Activated naive CD4-positive, alpha-beta T cell (primary cell): Measurements from ENCODE around the gene PLEKHA8.

Experiments used
- DNase-seq, 4 experiments: peaks; one replicate each; lab custom pipeline; 2025; lab: John Stamatoyannopoulos, UW

PLEKHA8 gene

GRCh38 chr7:30028216-30028748 is at the start of gene PLEKHA8:
Gene PLEKHA8, plus strand, starts transcription at chr7:30028412. Its CDS starts 351 bp downstream, at chr7:30028763.
- peak; percentile 69 to 84 (median 71) for DNase-seq

DNA sequence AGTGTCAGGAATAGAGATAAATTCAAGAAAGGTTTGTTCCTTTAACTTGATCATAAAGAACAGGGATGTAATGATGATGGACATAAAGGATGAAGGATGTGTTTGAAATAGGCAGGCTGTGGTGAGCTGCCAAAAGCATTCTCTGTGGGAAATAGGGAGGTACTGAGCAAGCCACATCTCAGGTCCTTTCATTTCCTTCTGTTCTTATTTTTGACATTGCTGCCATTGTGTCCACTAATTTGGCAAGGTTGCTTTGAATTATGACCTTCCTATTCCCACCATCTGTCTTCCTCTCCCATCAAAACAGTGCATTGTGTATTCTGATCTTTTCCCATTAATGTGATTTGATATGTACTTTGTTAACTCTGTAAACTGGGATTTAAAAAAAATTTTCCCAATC is 48.1 kb upstream of the PLEKHA8 start:
- no peak for DNase-seq

GRCh38 chr7:29987083-29987482 is 41.1 kb upstream of the PLEKHA8 start:
- DNase-seq: no peak

GRCh38 chr7:29987811-29988317 is 40.3 kb upstream of the PLEKHA8 start:
- DNase-seq: no peak

DNA sequence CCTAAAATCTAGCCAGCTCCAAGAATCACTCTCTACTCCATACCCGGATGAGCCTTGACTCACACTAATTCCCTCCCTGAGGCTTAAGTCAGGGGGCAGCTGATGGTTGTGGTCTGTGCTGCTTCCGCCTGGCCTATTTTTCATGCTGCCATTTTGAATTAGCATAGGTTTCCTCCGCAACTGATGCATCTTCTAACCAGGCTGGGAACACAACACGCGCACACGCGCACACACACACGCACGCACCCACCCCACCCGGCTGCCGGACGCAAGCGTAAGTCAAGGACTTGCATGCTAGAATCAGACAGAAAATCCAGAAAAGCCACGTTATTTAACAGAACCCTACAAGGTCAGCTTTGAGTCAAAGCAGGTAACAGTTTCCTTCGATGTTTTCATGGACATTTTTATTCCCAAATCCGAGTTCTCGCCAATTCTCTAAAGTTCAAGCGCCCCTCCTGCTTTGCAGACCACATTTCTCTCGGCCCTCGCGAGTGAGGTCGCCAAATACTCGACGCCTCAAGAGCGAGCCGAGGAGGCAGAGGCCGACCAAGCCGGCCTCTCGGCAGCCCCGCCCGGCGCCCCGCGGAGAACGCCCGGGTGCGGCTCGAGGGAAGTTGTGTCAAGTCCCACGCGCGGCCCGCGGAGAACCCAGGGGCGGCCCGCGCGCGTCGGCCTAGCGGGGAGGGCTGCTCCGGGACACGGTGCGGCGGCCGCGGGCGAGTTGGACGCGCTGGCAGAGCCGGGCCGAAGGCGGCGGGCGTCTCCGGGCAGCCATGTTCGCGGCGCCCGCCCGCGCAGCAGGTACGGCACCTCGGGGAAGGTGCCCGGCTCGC is 39.6 kb upstream of the PLEKHA8 start:
- peak in 1 of 4 experiments; percentile 6 for DNase-seq

DNA sequence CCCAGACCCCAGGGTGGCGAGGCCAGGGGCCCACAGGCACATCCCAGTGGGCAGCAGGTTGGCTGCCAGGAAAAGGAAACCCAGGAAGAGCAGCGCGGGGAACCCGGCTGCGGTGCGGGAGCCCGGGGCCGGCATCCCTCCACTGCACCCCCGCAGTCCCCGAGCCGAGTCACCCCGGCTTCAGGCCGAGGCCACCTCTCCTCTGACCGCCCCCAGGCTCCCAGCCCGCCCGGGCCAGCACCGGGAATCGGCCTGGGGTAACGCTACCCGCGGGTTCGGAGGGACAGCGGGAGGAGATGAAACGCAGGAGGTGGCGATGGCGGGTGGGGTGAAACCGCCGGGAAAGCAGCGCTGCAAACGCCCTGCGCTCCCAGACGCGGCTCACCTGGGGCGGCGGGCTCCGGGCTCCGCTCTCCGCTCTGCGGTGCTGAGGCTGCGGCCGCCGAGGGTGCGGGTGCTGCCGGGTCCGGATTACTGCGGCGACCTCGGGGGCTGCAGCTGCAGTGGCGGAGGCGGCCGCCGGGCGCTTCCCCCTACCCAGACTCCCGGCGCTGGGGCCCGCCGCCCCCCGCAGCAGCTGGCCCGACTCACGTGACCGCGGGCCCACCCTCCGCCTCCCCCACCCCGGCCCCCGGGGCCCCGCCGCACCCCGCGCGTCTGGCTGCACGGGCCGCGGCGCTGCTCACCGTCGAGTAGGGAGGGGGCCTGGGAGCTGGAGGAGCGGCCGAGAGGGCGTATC is 38.8 kb upstream of the PLEKHA8 start, which contains the start of gene SCRN1:
SCRN1 (minus strand) TSS at position 545 of the 739 bp plus-strand sequence. CDS start 20,734 bp downstream, outside the sequence.
- DNase-seq: peak in 1 of 4 experiments; percentile 8

- no peak for DNase-seq
Observed at GRCh38 chr7:29990931-29991330, 37.3 kb upstream of the PLEKHA8 start.

DNA sequence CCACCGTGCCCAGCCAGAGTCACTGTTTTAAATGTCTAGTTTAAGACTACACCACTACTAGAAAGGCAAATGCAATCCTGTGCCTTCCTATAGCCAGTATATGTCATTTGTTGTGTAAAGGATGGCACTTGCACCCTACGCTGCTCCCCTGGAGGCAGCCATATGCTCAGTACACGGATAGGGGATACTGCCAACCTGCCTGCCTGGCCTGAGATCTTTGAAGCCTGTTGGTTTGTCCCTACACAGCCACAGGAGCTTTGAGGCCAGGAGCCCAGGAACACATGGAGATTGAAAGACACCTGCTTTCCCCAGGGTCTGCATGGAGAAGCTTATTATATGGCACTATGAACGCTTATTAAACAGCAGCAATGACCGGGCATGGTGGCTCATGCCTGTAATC is 36.3 kb upstream of the PLEKHA8 start:
- DNase-seq: no peak

GRCh38 chr7:29993140-29993539 is 35.1 kb upstream of the PLEKHA8 start:
- no peak for DNase-seq

DNA sequence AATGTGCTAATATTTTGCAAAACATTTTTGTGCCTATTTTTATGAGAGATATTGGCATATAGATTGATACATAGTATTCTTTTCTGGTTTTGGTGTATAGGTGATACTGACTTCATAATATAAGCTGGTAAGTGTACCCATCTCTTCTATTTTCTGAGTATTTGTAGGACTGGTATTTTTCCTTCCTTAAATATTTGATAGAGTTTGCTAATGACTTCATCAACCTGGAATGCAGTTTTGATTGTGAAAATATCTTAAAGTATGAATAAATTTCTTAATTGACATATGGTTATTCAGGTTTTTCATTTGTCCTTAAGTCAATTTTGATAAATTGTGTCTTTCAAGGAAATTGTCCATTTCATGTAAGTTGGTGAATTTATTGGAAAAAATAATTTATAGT is 32.6 kb upstream of the PLEKHA8 start:
- DNase-seq: no peak

DNA sequence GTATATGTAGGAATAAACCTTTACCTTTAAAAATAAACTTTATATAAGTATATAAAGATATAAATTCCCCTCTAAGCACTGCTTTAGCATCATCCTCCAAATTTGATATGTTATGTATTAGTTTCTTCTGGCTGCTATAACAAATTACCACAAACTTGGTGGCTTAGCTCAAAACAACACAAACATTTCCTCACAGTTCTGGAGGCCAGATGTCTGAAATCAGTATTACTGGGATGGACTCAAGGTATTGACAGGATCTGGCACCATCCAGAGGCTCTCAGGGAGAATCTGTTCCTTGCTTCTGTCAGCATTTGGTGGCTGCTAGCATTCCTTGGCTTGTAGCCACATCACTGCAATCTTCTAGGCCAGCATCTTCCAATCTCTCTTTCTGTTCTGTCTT is 31.9 kb upstream of the PLEKHA8 start:
- DNase-seq: no peak

- no peak for DNase-seq
Observed at GRCh38 chr7:29998489-29998888, 29.7 kb upstream of the PLEKHA8 start.

DNA sequence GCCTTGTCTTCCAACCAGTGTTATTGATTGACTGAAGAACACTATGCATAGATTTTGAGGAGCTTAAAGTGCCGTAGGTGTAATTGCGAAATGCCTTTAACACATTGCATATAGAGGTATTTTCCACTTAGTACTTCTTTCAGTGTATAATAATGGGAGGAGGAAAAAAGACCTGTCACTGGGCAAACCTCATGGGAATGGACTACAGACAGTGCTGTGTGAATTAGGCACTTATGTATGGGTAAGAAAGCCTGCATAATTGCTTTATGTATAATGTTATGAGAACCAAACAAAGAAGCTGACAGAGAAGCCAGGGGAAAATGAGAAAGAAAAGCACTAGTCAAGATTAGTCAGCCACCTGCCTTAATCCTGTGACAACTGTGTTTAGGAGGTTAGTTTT is 26.2 kb upstream of the PLEKHA8 start:
- DNase-seq: no peak

GRCh38 chr7:30003098-30003497 is 25.1 kb upstream of the PLEKHA8 start:
- DNase-seq: no peak

GRCh38 chr7:30005464-30005863 is 22.7 kb upstream of the PLEKHA8 start:
- DNase-seq: no peak

- no peak for DNase-seq
Observed at GRCh38 chr7:30010021-30010420, 18.2 kb upstream of the PLEKHA8 start.

- no peak for DNase-seq
Observed at GRCh38 chr7:30012757-30013156, 15.5 kb upstream of the PLEKHA8 start.

GRCh38 chr7:30018451-30018850 is 9.8 kb upstream of the PLEKHA8 start:
- no peak for DNase-seq

DNA sequence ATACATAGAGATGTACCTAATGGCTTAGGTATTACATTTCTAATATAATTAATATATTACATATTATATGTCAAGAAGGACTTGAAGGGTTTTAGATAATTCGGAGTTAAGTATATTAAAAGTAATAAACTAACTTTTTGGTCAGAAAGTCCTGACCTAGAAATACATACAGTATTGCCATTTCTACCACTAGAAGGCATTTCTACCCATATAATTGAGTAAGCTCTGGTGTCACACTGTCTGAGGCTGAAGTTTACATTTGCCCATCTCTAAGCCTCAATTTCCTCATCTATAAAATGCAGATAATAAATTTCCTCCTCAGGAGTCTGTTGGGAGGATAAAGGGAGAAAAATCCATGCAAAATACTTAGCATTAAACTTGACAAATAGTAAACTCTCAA is 8.8 kb upstream of the PLEKHA8 start:
- DNase-seq: no peak

DNA sequence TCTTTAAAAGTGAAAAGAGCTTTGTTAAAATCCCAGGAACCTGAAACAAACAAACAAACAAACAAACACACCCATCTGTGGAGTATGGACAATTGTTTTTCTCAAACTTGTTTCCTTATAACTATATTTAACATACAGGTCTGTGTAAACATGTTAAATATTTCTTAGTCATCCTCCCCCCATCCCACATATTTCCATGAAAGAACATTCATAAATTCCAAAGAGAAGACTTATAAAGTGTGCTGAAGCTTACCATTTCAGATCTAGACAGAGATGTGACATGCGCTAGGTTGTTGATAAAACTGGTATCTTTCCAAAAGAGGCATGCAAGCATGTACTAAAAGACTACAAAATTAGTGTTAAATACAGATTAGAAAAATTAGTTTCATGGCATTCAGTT is 8.3 kb upstream of the PLEKHA8 start:
- DNase-seq: no peak

DNA sequence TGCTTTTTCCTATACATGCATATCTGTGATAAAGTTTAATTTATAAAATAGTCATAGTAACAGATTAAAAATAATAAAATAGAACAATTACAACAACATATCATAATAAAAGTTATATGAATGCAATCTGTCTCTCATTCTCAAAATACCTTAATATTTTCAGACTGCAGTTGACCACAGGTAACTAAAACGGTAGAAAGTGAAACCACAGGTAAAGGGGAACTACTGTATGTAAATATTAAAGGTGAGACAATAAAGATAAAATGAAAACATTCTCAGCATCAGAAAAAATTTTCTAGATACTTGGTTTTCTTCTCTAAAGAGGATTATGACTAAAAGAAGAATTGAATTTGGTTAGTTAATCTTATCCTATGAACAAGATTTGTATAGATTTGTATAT is 7.7 kb upstream of the PLEKHA8 start:
- DNase-seq: no peak

- DNase-seq: no peak
Observed at GRCh38 chr7:30022991-30023390, 5.2 kb upstream of the PLEKHA8 start.

GRCh38 chr7:30023524-30023923 is 4.7 kb upstream of the PLEKHA8 start:
- no peak for DNase-seq
